ENCODE data around the gene TBL1X.

TBL1X gene

DNA sequence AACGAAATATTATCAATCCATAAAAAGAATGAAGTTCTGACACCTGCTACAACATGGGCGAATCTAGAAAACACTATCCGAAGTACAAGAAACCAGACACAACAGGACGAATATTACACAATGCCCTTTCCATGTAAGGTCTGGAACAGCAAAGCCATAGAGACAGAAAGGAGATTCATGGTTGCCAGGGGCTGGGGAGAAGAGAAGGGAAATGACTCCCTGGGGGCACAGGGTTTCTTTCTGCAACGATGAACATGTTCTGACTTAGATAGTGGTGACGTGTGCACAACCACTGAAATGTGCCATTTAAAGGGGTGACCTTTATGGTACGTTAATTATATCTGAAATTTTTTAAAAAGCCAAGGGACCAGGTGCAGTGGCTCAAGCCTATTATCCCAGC is 272.5 kb downstream of the TBL1X start:
- no peaks in the 10 kb centered on the region for H3K79me2 ChIP-seq (ENCODE audit: low read length)
- H3K4me2 ChIP-seq (ENCODE audit: low read length), result no peak overlapping the region
- TF ChIP-seq EZH2phosphoT487 (IDR thresholded peaks at IDR 0.05; ENCODE audit: low read depth), result no peak
- TF ChIP-seq, protein P1, sequence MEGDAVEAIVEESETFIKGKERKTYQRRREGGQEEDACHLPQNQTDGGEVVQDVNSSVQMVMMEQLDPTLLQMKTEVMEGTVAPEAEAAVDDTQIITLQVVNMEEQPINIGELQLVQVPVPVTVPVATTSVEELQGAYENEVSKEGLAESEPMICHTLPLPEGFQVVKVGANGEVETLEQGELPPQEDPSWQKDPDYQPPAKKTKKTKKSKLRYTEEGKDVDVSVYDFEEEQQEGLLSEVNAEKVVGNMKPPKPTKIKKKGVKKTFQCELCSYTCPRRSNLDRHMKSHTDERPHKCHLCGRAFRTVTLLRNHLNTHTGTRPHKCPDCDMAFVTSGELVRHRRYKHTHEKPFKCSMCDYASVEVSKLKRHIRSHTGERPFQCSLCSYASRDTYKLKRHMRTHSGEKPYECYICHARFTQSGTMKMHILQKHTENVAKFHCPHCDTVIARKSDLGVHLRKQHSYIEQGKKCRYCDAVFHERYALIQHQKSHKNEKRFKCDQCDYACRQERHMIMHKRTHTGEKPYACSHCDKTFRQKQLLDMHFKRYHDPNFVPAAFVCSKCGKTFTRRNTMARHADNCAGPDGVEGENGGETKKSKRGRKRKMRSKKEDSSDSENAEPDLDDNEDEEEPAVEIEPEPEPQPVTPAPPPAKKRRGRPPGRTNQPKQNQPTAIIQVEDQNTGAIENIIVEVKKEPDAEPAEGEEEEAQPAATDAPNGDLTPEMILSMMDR (IDR thresholded peaks at IDR 0.05; ENCODE audit: low read depth, low read length), result no peak
- H3K27ac ChIP-seq (ENCODE audit: low read length), result no peak overlapping the region
- H3K4me1 ChIP-seq (ENCODE audit: low read length), result no peaks in the 10 kb centered on the region
- no peak overlapping the region for H2AFZ ChIP-seq (ENCODE audit: low read depth, low read length)
- H3K36me3 ChIP-seq (replicated peaks; ENCODE audit: low read depth, low read length), result no peaks in the 10 kb centered on the region
- no peaks in the 10 kb centered on the region for H3K27me3 ChIP-seq (ENCODE audit: low read depth, low read length)
- H4K20me1 ChIP-seq (ENCODE audit: insufficient read depth, low read length), result no peaks in the 10 kb centered on the region
- no peak overlapping the region for H3K9ac ChIP-seq (ENCODE audit: low read length)
- no peak overlapping the region for H3K4me3 ChIP-seq (ENCODE audit: low read length)
- H3K9me3 ChIP-seq (ENCODE audit: insufficient read depth, low read length), result no peaks in the 10 kb centered on the region

DNA sequence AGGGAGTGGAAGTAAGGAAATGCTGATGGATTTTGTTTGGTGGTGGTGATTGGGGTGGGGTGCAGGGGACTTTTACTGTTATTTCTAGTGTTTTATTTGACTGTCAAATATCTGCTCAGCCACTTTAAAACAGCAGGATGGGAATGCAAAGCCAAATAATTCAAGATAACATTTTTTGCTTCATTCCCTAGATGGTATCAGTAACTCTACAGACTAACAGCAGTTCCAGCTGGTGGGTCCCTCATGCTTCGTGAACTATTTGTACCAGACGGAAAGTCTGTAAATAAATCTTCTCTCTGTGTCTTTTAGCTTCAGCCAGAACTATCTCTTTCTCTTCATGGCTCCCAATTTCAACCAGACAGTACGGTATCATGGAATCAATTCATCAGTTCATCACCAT is 273.3 kb downstream of the TBL1X start:
- H3K27ac ChIP-seq (ENCODE audit: low read length), result no peak overlapping the region
- H4K20me1 ChIP-seq (ENCODE audit: insufficient read depth, low read length), result no peaks in the 10 kb centered on the region
- no peak for TF ChIP-seq EZH2phosphoT487 (IDR thresholded peaks at IDR 0.05; ENCODE audit: low read depth)
- TF ChIP-seq, protein P1 (IDR thresholded peaks at IDR 0.05; ENCODE audit: low read depth, low read length), result no peak
- no peaks in the 10 kb centered on the region for H3K36me3 ChIP-seq (replicated peaks; ENCODE audit: low read depth, low read length)
- no peak overlapping the region for H2AFZ ChIP-seq (ENCODE audit: low read depth, low read length)
- no peaks in the 10 kb centered on the region for H3K4me1 ChIP-seq (ENCODE audit: low read length)
- H3K27me3 ChIP-seq (ENCODE audit: low read depth, low read length), result no peaks in the 10 kb centered on the region
- H3K9ac ChIP-seq (ENCODE audit: low read length), result no peak overlapping the region
- no peaks in the 10 kb centered on the region for H3K79me2 ChIP-seq (ENCODE audit: low read length)
- H3K9me3 ChIP-seq (ENCODE audit: insufficient read depth, low read length), result no peaks in the 10 kb centered on the region
- no peak overlapping the region for H3K4me3 ChIP-seq (ENCODE audit: low read length)
- no peak overlapping the region for H3K4me2 ChIP-seq (ENCODE audit: low read length)

DNA sequence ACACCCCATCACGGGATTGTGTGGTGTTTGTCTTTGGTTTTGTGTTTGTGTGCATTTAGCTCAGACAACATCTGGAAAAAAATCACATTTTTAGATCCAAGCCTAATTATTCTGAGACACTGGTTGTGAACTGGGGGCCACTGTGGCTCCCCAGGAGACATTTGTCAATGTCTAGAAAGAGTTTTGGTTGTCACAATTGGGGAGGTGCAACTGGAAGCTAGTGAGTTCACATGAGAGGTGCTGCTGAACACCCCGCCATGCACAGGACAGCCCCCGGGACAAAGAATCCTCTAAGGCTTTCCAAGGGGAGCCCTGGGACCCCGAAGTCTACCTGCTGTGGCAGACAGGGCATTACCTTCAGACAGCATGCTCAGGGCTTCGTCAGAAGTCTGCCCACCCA is 274.3 kb downstream of the TBL1X start:
- Histone ChIP-seq H3K9ac (ENCODE audit: low read length) (no peak overlapping the region), H3K27ac (ENCODE audit: low read length) (no peak overlapping the region), H3K36me3 (replicated peaks; ENCODE audit: low read depth, low read length) (no peaks in the 10 kb centered on the region), H3K79me2 (ENCODE audit: low read length) (no peaks in the 10 kb centered on the region), H2AFZ (ENCODE audit: low read depth, low read length) (no peak overlapping the region), H4K20me1 (ENCODE audit: insufficient read depth, low read length) (no peaks in the 10 kb centered on the region), H3K27me3 (ENCODE audit: low read depth, low read length) (no peaks in the 10 kb centered on the region), H3K4me1 (ENCODE audit: low read length) (no peaks in the 10 kb centered on the region), H3K4me2 (ENCODE audit: low read length) (no peak overlapping the region), H3K4me3 (ENCODE audit: low read length) (no peak overlapping the region), H3K9me3 (ENCODE audit: insufficient read depth, low read length) (no peaks in the 10 kb centered on the region)
- TF ChIP-seq, protein P1 (IDR thresholded peaks at IDR 0.05; ENCODE audit: low read depth, low read length), result no peak
- TF ChIP-seq EZH2phosphoT487 (IDR thresholded peaks at IDR 0.05; ENCODE audit: low read depth), result no peak

DNA sequence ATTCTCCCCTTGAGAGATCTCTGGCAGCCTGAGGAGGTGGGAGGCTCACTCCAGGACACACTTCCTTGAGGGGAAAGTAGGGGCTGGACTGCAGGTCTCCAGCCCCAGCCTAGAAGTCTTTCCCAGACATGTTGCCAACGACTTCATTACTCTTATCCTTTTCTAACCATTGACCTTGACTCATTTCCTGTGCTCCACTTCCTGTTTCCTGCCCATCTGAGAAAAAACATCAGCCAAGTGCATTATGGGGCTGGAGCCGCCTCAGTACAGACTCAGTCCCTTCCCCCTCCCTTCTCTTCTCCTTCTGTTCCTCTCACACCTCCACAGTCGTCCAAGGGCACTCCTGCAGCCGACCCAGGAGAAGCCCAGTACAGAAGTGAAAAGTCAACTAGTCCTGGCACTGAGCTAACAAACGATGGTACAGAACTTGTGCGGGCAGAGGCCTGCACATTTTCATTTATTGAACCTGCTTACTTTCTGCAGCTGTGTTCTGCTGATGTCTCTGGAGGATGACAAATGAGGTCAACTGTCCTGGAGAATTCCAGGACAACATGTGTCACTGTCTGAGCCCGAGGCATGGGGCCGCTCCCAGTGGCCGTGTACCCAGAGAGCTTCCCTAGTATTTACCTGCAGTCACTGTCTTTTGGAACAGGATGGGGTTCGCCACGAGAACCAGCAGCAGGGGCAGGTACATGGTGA is 280.7 kb downstream of the TBL1X start:
- no peak overlapping the region for H3K4me3 ChIP-seq (ENCODE audit: low read length)

More for the DNA sequence above, 280.7 kb downstream of the TBL1X start:
- Histone ChIP-seq H2AFZ (ENCODE audit: low read depth, low read length) (no peak overlapping the region), H3K79me2 (ENCODE audit: low read length) (no peaks in the 10 kb centered on the region), H4K20me1 (ENCODE audit: insufficient read depth, low read length) (no peaks in the 10 kb centered on the region), H3K4me1 (ENCODE audit: low read length) (peaks cover 17% of the 10 kb centered on the region), H3K27me3 (ENCODE audit: low read depth, low read length) (no peaks in the 10 kb centered on the region), H3K9ac (ENCODE audit: low read length) (no peak overlapping the region), H3K9me3 (ENCODE audit: insufficient read depth, low read length) (no peaks in the 10 kb centered on the region), H3K4me2 (ENCODE audit: low read length) (no peak overlapping the region), H3K27ac (ENCODE audit: low read length) (no peak overlapping the region), H3K36me3 (replicated peaks; ENCODE audit: low read depth, low read length) (no peaks in the 10 kb centered on the region)
- TF ChIP-seq, protein P1 (IDR thresholded peaks at IDR 0.05; ENCODE audit: low read depth, low read length), result no peak
- TF ChIP-seq EZH2phosphoT487 (IDR thresholded peaks at IDR 0.05; ENCODE audit: low read depth), result no peak
